ENCODE measurements around the gene MME.

MME gene

DNA sequence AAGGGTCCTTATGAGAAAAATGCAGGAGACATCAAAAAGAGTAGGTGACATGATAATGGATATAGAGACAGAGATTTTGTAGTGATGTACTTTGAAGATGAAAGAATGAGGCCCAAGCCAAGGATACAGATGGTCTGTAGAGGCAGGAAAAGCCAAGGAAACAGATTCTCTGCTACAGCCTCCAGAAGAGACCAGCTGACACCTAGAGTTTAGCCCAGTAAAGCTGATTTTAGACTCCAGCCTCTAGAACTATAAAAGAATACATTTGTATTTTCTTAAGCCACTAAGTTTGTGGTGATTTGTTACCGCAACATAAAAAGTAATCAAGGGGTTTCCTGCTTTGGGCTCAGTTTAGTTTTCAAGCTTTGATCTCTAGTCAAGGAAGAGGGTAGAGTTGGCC is 148.6 kb downstream of the MME start:
- in situ Hi-C loops (cut with HindIII; ENCODE audit: low sequenced_read_pairs): no loop called here

DNA sequence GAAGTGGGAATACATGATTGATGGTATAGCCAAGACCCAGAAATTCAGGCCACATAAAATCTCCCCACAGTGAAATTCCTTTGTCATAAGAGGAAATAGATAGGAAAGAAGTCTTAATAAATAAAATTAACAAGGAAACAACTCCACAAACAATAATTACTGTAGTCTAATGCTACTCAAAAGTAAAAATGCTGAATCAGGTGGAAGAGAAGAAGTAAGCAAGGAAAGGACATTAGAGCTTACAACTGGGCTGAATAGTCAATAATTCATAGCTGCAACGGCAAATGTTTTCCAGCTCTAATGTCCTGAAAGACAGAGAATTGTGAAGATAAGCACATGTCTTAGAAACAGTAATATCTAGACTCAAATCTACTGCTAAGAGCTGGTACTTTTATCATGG is 149.0 kb downstream of the MME start:
- DNase-seq (ENCODE audit: low read depth): no peak
- in situ Hi-C loops (cut with HindIII; ENCODE audit: low sequenced_read_pairs): no loop called here
- TF ChIP-seq, protein P1, sequence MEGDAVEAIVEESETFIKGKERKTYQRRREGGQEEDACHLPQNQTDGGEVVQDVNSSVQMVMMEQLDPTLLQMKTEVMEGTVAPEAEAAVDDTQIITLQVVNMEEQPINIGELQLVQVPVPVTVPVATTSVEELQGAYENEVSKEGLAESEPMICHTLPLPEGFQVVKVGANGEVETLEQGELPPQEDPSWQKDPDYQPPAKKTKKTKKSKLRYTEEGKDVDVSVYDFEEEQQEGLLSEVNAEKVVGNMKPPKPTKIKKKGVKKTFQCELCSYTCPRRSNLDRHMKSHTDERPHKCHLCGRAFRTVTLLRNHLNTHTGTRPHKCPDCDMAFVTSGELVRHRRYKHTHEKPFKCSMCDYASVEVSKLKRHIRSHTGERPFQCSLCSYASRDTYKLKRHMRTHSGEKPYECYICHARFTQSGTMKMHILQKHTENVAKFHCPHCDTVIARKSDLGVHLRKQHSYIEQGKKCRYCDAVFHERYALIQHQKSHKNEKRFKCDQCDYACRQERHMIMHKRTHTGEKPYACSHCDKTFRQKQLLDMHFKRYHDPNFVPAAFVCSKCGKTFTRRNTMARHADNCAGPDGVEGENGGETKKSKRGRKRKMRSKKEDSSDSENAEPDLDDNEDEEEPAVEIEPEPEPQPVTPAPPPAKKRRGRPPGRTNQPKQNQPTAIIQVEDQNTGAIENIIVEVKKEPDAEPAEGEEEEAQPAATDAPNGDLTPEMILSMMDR (IDR thresholded peaks at IDR 0.05; ENCODE audit: low read depth, low read length, missing control alignments): no peak
- H3K4me3 ChIP-seq (ENCODE audit: low read depth, low read length): no peak overlapping the region

More for the DNA sequence above, 148.6 kb downstream of the MME start:
- no peak overlapping the region for H3K4me3 ChIP-seq (ENCODE audit: low read depth, low read length)
- no peak for DNase-seq (ENCODE audit: low read depth)
- TF ChIP-seq, protein P1 (IDR thresholded peaks at IDR 0.05; ENCODE audit: low read depth, low read length, missing control alignments): no peak

DNA sequence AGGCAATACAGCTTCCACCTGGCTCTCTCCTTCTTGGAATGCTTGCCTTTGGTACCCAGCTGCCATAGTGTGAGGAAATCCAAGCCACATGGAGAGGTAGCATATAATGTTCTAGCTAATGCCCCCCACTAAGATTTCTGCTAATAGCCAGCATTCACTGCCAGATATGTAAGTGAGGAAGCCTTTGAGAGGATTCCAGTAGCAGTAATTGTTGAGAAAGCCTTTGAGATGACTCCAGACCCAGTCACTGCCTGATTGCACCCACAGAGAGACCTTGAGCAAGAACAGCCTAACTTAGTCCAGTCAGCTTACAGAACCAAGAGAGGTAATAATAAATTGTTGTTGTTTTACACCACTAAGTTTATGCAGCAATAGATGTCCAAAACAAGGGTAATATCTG is 150.3 kb downstream of the MME start:
- H3K4me3 ChIP-seq (ENCODE audit: low read depth, low read length): no peak overlapping the region
- TF ChIP-seq, protein P1 (IDR thresholded peaks at IDR 0.05; ENCODE audit: low read depth, low read length, missing control alignments): no peak
- no peak for DNase-seq (ENCODE audit: low read depth)
- in situ Hi-C loops (cut with HindIII; ENCODE audit: low sequenced_read_pairs): no loop called here

DNA sequence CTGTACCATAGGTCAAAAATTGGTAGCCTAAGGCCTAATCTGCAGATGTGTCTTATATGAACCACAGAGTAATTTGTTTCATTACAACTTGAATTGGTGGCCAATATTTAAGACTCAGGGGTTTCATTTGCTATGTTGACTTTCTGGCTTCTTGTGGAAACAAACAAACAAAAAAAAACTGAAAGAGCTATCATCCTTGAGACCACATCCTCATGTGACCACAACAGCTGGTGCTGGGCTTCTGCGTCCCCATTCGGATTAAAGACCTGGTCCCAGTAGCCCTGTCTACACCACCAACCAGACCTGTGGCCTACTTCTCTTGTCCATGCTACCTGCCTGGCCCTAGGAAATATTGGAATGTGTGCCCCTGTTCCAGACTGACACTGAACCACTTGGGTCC is 151.7 kb downstream of the MME start:
- no peak overlapping the region for H3K4me3 ChIP-seq (ENCODE audit: low read depth, low read length)
- no peak for DNase-seq (ENCODE audit: low read depth)
- in situ Hi-C loops (cut with HindIII; ENCODE audit: low sequenced_read_pairs): no loop called here
- TF ChIP-seq, protein P1 (IDR thresholded peaks at IDR 0.05; ENCODE audit: low read depth, low read length, missing control alignments): no peak

DNA sequence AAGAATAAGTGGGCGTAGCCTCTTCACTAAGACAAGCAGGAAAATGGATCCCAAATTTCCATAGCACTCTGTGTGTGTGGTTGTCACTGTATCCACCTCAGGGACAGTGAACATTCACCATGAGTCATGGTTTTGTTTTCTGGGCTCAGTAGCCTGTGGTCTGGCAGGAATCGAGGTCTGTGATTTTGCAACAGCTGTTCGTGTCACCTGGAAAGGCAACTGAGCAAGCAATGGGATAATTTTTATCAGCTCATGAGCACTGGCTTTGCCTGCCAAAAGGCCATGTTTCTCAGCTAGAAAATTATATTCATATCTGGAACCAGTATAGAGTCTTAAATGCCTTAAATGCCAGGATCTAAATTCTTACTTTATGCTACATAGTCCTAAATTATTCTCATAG is 152.5 kb downstream of the MME start:
- TF ChIP-seq, protein P1 (IDR thresholded peaks at IDR 0.05; ENCODE audit: low read depth, low read length, missing control alignments): no peak
- DNase-seq (ENCODE audit: low read depth): peak; percentile 88
- no peak overlapping the region for H3K4me3 ChIP-seq (ENCODE audit: low read depth, low read length)
- in situ Hi-C loops (cut with HindIII; ENCODE audit: low sequenced_read_pairs): no loop called here

DNA sequence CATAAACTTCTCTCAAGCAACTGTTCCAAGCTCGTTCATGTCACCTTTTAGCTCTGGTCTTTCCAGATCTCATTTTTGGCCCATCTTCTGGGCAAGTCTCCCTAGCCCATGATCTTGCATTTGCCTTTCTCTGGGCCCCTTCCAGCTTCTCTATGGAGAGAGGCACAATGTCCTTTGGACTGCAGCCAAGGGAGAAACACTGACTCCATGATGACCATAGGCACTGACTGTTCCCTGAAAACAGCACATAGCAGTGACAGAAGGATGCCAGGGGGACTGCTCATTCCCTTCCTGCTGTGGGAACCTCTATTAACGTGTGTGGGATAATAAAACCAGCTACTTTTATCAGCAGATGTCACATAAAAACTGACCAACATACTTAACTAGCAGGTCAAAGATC is 153.1 kb downstream of the MME start:
- no peak overlapping the region for H3K4me3 ChIP-seq (ENCODE audit: low read depth, low read length)
- TF ChIP-seq, protein P1 (IDR thresholded peaks at IDR 0.05; ENCODE audit: low read depth, low read length, missing control alignments): no peak
- in situ Hi-C loops (cut with HindIII; ENCODE audit: low sequenced_read_pairs): no loop called here
- DNase-seq (ENCODE audit: low read depth): peak; percentile 38

All from astrocyte of the cerebellum (primary cell).